Stimulated activated naive CD8-positive, alpha-beta T cell treated with anti-CD3 and anti-CD28 coated beads, Interleukin-15, amount 100 ng/mL, for 72 hours (primary cell): ENCODE results near the gene OR51B2.
A peak's percentile ranks its signal among the peaks of the same experiment; 100 is the strongest.
"Not testable (repeated sequence)": the region's sequence is repeated elsewhere in the genome, so short reads cannot be mapped to it uniquely, and the experiment has no call there.

Experiments used
- ATAC-seq: fragments of 150-1000 bp; cut with Tn5 transposase; 2 replicates; pipeline ENCODE4 v1.10.0; 2021; ENCODE audit warnings: mild to moderate bottlenecking, moderate library complexity
- DNase-seq, 2 donors: peaks; one replicate each; pipeline ENCODE4 v3.0.0; 2021 to 2022
- H3K27ac Mint-ChIP-seq, 2 donors: one replicate each; pipeline ENCODE4 v1.8.0; 2022; ENCODE audit warnings: mild to moderate bottlenecking in 2 of 2, mixed read lengths in 2 of 2, moderate library complexity in 2 of 2
- H3K27me3 Mint-ChIP-seq: one replicate; pipeline ENCODE4 v1.8.0; 2022; ENCODE audit warnings: mixed read lengths
- H3K4me1 Mint-ChIP-seq: one replicate; pipeline ENCODE4 v1.8.0; 2022; ENCODE audit warnings: mild to moderate bottlenecking, mixed read lengths
- H3K4me3 Mint-ChIP-seq, 2 donors: one replicate each; pipeline ENCODE4 v1.8.0; 2022; ENCODE audit warnings: mild to moderate bottlenecking in 2 of 2, mixed read lengths in 2 of 2, moderate library complexity in 1 of 2
- H3K9me3 Mint-ChIP-seq, 2 donors: one replicate each; pipeline ENCODE4 v1.8.0; 2022; ENCODE audit warnings: mixed read lengths in 2 of 2

Gene OR51B2

DNA sequence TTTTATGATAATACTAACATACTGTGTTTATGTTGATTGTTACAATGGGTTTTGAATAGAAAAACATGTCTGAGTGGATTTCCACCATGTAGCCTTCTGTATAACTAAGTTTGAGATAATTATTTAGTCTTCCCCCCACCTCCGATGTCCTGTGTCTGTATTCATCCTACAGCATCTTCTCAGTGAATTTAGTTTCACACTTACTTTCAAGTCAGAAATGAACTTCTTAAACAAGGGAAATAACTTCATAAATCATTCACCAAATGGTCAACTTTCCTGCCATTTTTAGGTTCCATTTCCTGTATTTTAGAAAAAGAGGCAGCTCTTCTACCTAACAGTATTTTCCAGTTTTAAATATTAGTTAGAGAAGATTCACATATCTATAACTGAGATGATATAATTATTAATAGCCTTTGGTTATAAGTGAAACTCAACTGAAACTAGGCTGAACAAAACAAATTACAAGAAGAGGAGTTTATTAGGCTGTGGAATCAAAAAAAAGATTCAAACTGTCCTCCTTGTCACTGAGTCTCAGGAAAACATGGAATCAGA is 15.8 kb upstream of the OR51B2 start:
- ATAC-seq (no peak), DNase-seq (no peak)
- no peaks in the 10 kb centered on the region for H3K27me3 Mint-ChIP-seq
- no peak overlapping the region for H3K4me3 Mint-ChIP-seq
- no peak overlapping the region for H3K27ac Mint-ChIP-seq
- no peaks in the 10 kb centered on the region for H3K4me1 Mint-ChIP-seq
- no peaks in the 10 kb centered on the region for H3K9me3 Mint-ChIP-seq

DNA sequence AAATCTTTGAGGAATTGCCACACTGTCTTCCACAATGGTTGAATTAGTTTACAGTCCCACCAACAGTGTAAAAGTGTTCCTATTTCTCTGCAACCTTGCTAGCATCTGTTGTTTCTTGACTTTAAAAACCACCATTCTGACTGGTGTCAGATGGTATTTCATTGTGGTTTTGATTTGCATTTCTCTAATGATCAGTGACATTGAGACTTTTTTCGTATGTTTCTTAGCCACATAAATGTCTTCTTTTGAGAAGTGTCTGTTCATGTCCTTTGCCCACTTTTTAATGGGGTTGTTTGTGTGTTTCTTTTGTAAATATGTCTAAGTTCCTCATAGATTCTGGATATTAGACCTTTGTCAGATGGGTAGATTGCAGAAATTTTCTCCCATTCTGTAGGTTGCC is 13.2 kb upstream of the OR51B2 start:
- H3K9me3 Mint-ChIP-seq, H3K27me3 Mint-ChIP-seq, DNase-seq, H3K27ac Mint-ChIP-seq, ATAC-seq, H3K4me3 Mint-ChIP-seq, H3K4me1 Mint-ChIP-seq: not testable (repeated sequence)

DNA sequence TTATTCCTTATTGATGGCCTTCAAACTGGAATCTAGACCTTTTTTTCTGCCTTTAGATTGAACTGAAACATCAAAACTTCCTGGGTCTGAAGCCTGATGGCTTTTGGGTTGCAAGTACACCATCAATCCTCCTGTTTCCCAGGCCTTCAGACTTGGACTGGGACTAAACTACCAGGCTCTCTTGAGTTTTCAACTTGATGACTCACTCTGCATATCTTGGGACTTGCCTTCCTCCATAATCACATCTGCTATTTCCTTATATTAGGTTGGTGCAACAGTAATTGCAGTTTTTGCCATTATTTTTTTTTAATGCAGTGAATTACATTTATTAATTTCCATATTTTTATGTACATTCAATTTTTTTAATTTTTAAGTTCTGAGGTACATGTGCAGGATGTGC is 12.2 kb upstream of the OR51B2 start:
- DNase-seq, result no peak
- no peak overlapping the region for H3K4me3 Mint-ChIP-seq
- no peaks in the 10 kb centered on the region for H3K4me1 Mint-ChIP-seq
- no peak overlapping the region for H3K27ac Mint-ChIP-seq
- H3K27me3 Mint-ChIP-seq, result no peaks in the 10 kb centered on the region
- no peak for ATAC-seq
- no peaks in the 10 kb centered on the region for H3K9me3 Mint-ChIP-seq

- no peaks in the 10 kb centered on the region for H3K4me1 Mint-ChIP-seq
- ATAC-seq, result no peak
These were observed 11.1 kb upstream of the OR51B2 start for GRCh38 chr11:5335170-5335569.

DNA sequence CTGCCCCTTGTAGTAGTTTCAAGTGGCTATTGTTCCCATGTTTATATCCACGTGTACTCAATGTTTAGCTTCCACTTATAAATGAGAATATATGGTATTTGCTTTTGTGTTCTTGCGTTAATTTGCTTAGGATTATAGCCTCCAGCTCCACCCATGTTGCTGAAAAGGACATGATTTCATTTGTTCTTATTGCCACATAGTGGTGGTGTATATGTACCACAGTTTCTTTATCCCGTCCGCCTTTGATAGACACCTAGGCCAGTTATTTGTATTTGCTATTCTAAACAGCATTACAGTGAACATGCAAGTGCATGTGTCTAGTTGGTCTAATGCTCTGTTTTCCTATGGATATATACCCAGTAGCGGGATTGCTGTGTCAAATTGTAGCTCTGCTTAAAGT is 6.8 kb downstream of the OR51B2 start:
- H3K4me3 Mint-ChIP-seq, result no peak overlapping the region
- H3K27ac Mint-ChIP-seq, result no peak overlapping the region
- no peak for ATAC-seq
- peaks cover 8 to 12% of the 10 kb centered on the region in 2 donors for H3K9me3 Mint-ChIP-seq
- peaks cover under 1% of the 10 kb centered on the region for H3K27me3 Mint-ChIP-seq
- no peak for DNase-seq
- no peaks in the 10 kb centered on the region for H3K4me1 Mint-ChIP-seq

More at GRCh38 chr11:5335170-5335569, 11.1 kb upstream of the OR51B2 start:
- H3K27ac Mint-ChIP-seq, result no peak overlapping the region
- H3K9me3 Mint-ChIP-seq, result no peaks in the 10 kb centered on the region
- H3K27me3 Mint-ChIP-seq, result no peaks in the 10 kb centered on the region
- no peak overlapping the region for H3K4me3 Mint-ChIP-seq
- no peak for DNase-seq

- peaks cover 8 to 12% of the 10 kb centered on the region in 2 donors for H3K9me3 Mint-ChIP-seq
- not testable (repeated sequence) for ATAC-seq, H3K4me1 Mint-ChIP-seq, H3K27me3 Mint-ChIP-seq, H3K27ac Mint-ChIP-seq, H3K4me3 Mint-ChIP-seq, DNase-seq
These were observed 10.6 kb downstream of the OR51B2 start for GRCh38 chr11:5313326-5314023.

DNA sequence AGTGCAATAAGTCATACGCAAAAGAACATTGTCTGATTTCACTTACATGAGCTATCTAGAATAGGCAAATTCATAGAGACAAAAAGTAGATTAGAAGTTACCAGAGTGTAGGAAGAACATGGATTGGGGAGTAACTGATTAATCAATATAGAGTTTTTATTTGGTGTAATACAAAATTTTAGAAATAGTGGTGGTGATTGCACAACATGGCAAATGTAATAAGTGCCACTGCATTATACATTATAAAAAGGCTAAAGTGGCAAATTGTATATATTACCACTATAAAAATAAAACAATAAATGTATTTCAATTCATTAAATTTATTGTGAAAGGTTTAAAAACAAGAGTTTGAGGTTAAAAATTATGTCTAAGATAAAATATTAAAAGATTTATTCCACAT is 13.7 kb downstream of the OR51B2 start:
- Mint-ChIP-seq H3K27me3 (peaks cover 5% of the 10 kb centered on the region), H3K27ac (no peak overlapping the region), H3K4me3 (no peak overlapping the region), H3K9me3 (peaks cover 8 to 12% of the 10 kb centered on the region in 2 donors), H3K4me1 (no peaks in the 10 kb centered on the region)
- ATAC-seq, result no peak
- no peak for DNase-seq

GRCh38 chr11:5307256-5308019 is 16.7 kb downstream of the OR51B2 start:
- Mint-ChIP-seq H3K4me1 (no peaks in the 10 kb centered on the region), H3K27me3 (peaks cover 5% of the 10 kb centered on the region), H3K4me3 (no peak overlapping the region), H3K27ac (no peak overlapping the region), H3K9me3 (no peaks in the 10 kb centered on the region)
- DNase-seq, result no peak
- ATAC-seq, result no peak

DNA sequence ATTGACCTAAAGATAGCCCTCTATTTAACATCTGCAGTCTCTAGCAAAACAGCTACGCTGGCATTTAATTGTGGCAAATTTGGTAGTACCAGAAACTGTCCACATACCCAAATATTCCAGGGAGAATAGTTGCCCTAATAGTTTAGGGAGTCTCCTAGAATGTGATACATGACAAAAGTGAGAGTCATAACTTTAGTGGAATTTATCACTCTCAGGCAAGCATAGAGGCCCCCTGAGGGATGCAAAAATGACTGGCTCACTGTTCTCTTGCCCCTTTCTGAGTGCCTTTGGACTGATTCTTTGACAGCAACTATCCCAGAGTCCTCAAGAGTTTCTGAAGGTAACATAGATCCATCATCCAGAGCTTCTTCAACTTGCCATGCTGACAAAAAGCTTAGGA is 20.1 kb downstream of the OR51B2 start:
- DNase-seq, result no peak
- no peak for ATAC-seq
- no peak overlapping the region for H3K4me3 Mint-ChIP-seq
- no peaks in the 10 kb centered on the region for H3K4me1 Mint-ChIP-seq
- no peak overlapping the region for H3K27ac Mint-ChIP-seq
- no peaks in the 10 kb centered on the region for H3K9me3 Mint-ChIP-seq
- no peaks in the 10 kb centered on the region for H3K27me3 Mint-ChIP-seq

GRCh38 chr11:5303626-5304025 is 20.5 kb downstream of the OR51B2 start:
- DNase-seq, result no peak
- H3K27ac Mint-ChIP-seq, result no peak overlapping the region
- ATAC-seq, result no peak
- H3K4me1 Mint-ChIP-seq, result no peaks in the 10 kb centered on the region
- H3K27me3 Mint-ChIP-seq, result no peaks in the 10 kb centered on the region
- H3K4me3 Mint-ChIP-seq, result no peak overlapping the region
- no peaks in the 10 kb centered on the region for H3K9me3 Mint-ChIP-seq

DNA sequence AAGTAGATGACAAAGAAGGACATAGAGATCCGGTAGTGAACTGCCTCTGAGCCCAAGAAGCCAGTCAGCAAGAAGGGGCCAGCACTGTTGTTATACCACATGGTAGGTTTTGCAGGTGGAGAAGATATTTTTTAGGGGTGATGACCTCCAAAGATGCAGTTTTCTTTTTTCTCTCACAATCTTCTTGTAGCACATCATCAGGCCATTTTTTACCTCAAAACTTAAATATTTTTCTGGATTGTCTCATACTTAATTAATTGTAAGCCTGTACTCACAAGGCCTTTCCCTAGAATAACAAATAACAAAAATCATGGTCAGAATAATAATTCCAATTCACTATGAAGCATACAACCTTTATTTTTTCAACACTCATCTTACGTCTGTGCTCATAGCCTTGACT is 22.3 kb downstream of the OR51B2 start, which contains the start of gene OR51B4:
Gene OR51B4 (minus strand): TSS at position 101 of the 400 bp plus-strand sequence. CDS start 0 bp downstream, at position 101.
- no peak for ATAC-seq
- DNase-seq, result no peak
- Mint-ChIP-seq H3K4me3 (no peak within 1 kb of the TSS), H3K27ac (peak within 1 kb of the TSS in 1 of 2 donors; percentile 27), H3K27me3 (no peaks in the 10 kb centered on the region), H3K4me1 (no peaks in the 10 kb centered on the region), H3K9me3 (no peaks in the 10 kb centered on the region)

DNA sequence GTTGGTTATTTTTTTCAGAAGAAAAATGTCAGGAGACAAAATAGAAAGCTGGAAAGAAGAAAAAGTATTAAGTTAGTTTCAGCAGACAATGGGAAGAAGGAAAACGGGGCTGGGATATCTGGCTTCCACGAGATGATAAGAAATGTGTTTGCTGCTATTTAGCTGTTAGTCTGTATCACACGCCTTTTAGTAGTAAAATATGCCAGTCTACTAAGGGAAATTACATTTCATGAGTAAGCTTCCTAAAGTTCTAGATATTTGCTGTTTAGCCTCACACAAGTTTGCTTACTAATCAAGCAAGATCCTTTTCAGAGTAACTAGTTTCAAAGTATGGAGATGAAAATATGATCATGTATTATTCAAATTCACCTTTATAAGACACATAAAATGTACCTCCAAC is 23.8 kb downstream of the OR51B2 start:
- Mint-ChIP-seq H3K27me3 (no peaks in the 10 kb centered on the region), H3K4me1 (no peaks in the 10 kb centered on the region), H3K4me3 (no peak overlapping the region), H3K27ac (no peak overlapping the region), H3K9me3 (no peaks in the 10 kb centered on the region)
- DNase-seq, result no peak
- ATAC-seq, result no peak

- Mint-ChIP-seq H3K27me3 (no peaks in the 10 kb centered on the region), H3K4me1 (no peaks in the 10 kb centered on the region), H3K9me3 (no peaks in the 10 kb centered on the region), H3K27ac (no peak overlapping the region), H3K4me3 (no peak overlapping the region)
- DNase-seq (no peak), ATAC-seq (no peak)
These were observed 25.6 kb downstream of the OR51B2 start for GRCh38 chr11:5298451-5298850.

DNA sequence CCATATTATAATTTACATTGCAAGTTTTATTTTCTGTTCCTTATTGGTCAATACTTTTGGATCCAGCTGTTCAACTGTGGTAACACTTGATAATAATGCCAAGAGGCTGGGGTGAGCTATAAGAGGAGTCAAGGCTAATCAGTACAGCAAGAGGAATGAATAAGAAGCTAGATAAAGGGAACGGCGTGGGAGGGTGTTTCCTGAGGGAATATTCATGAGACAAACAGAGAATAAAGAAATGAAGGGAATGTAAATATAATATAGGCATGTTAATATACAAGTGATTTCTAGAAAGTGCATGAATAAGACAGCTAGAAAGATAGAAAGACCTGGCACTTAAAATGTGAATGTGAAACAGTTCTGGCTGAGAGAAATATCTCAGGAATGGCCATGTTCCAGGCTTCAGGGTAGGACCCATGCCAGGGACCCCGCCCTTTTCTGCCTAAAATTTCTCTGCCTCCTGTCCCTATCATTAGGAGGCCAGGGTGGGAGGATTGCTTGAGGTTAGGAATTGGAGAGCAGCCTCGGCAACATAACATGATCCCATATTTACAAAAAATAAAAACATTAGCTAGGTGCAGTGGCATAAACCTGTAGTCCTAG is 26.3 kb downstream of the OR51B2 start:
- Mint-ChIP-seq H3K9me3 (no peaks in the 10 kb centered on the region), H3K27ac (no peak overlapping the region), H3K4me1 (no peaks in the 10 kb centered on the region), H3K27me3 (no peaks in the 10 kb centered on the region), H3K4me3 (no peak overlapping the region)
- DNase-seq (no peak), ATAC-seq (no peak)

DNA sequence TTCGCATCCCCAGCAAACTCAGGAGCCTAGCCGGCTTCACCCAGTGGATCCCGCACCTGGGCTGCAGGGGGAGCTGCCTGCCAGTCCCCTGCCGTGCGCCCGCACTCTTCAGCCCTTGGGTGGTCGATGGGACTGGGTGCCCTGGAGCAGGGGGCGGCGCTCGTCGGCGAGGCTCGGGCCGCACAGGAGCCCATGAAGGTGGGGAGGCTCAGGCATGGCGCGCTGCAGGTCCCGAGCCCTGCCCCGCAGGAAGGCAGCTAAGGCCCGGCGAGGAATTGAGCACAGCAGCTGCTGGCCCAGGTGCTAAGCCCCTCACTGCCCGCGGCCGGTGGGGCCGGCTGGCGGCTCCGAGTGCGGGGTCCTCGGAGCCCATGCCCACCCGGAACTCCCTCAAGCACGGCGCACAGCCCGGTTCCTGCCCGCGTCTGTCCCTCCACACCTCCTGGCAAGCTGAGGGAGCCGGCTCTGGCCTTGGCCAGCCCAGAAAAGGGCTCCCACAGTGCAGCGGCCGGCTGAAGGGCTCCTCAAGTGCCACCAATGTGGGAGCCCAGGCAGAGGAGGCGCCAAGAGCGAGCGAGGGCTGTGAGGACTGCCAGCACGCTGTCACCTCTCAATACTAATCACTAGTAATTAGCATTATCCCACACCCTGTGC is 29.6 kb downstream of the OR51B2 start:
- not testable (repeated sequence) for H3K27me3 Mint-ChIP-seq, H3K4me1 Mint-ChIP-seq, DNase-seq, H3K27ac Mint-ChIP-seq, H3K9me3 Mint-ChIP-seq, H3K4me3 Mint-ChIP-seq, ATAC-seq
